Subcutaneous abdominal adipose tissue (tissue), 5 donors: ENCODE data around the gene MAP7.

Experiments
- H3K27ac ChIP-seq: one replicate; pipeline ENCODE4 v1.7.0; 2013; ENCODE audit warnings: low read depth, mild to moderate bottlenecking, inconsistent platforms, low read length, moderate library complexity
- H3K27me3 ChIP-seq, 5 donors: one replicate each; pipeline ENCODE4 v1.7.0; 2013; ENCODE audit warnings: low read length in 5 of 5, inconsistent platforms in 1 of 5; ENCODE audit not compliant: control insufficient read depth in 5 of 5, insufficient read depth in 4 of 5
- H3K36me3 ChIP-seq, 5 donors: one replicate each; pipeline ENCODE4 v1.7.0; 2013; ENCODE audit warnings: low read length in 5 of 5; ENCODE audit not compliant: control insufficient read depth in 5 of 5, insufficient read depth in 5 of 5
- H3K4me1 ChIP-seq, 5 donors: one replicate each; pipeline ENCODE4 v1.7.0; 2013; ENCODE audit warnings: low read length in 5 of 5, mild to moderate bottlenecking in 3 of 5, moderate library complexity in 1 of 5; ENCODE audit not compliant: control insufficient read depth in 5 of 5, insufficient read depth in 5 of 5
- H3K4me3 ChIP-seq, 5 donors: one replicate each; pipeline ENCODE4 v1.7.0; 2013; ENCODE audit warnings: low read length in 5 of 5, low read depth in 1 of 5
- H3K9ac ChIP-seq, 5 donors: one replicate each; pipeline ENCODE4 v1.7.0; 2013; ENCODE audit warnings: low read length in 5 of 5, mild to moderate bottlenecking in 4 of 5, moderate library complexity in 3 of 5
- H3K9me3 ChIP-seq, 5 donors: one replicate each; pipeline ENCODE4 v1.7.0; 2013; ENCODE audit warnings: low read length in 5 of 5; ENCODE audit not compliant: control insufficient read depth in 5 of 5
- donor health status: healthy.
- donor health status: healthy.
- donor health status: healthy.
- donor health status: healthy.
- donor health status: healthy.

Gene MAP7

DNA sequence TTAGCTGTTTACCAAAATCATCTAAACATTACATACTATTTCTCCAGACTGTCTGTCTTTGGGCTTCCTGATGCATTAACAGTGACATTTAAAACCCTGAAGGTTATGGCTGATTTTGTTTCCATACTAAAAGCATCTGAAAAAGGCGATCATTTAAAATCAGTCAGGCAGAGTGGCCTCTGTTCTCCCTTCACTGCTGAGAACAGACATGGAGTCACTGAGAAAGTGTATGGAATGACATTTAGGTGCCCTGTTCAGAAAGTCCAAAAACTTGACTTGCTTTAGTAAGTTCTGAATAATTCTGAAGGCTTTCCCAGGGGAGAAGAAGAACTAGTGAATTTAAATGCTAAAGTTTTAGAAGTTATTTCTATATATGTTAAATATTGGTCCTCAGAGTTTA, 83.0 kb downstream of the MAP7 start:
- Histone ChIP-seq H3K9me3 (no peaks in the 10 kb centered on the region), H3K36me3 (no peaks in the 10 kb centered on the region), H3K27me3 (no peaks in the 10 kb centered on the region), H3K9ac (no peak overlapping the region), H3K4me1 (peaks cover 0 to 8% (median 0%) of the 10 kb centered on the region in 5 donors), H3K4me3 (no peak overlapping the region), H3K27ac (no peak overlapping the region)

- Histone ChIP-seq H3K9ac (no peak overlapping the region), H3K9me3 (no peaks in the 10 kb centered on the region), H3K4me1 (peaks cover 0 to 8% (median 0%) of the 10 kb centered on the region in 5 donors), H3K36me3 (no peaks in the 10 kb centered on the region), H3K27ac (no peak overlapping the region), H3K27me3 (no peaks in the 10 kb centered on the region), H3K4me3 (no peak overlapping the region)
Observed at GRCh38 chr6:136466777-136467176, 83.4 kb downstream of the MAP7 start.

DNA sequence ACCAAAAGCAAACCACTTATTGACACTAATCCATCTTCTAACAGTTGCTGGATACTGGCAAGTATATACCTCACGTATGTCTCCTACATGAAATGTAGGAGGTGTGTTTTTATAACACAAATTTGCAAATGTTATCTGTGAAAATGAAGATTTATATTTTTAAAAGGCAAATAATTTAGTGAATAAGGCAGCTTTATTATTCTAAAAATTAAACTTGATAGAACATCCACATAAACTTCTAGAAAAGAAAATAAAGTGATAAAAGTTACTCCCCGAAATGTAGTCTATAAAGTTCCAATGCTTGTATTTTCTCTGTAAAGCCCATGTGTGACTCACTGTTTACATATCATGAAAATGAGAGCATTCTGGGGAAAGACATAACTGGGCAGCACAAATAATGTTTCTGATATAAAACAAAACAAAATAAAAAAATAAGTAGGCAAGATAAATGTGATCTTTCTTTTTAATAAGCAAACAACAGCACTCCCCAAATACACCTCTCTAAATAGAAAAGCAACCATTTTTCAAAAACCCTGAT, 84.4 kb downstream of the MAP7 start:
- Histone ChIP-seq H3K4me1 (peaks cover 0 to 8% (median 0%) of the 10 kb centered on the region in 5 donors), H3K9ac (no peak overlapping the region), H3K4me3 (no peak overlapping the region)

DNA sequence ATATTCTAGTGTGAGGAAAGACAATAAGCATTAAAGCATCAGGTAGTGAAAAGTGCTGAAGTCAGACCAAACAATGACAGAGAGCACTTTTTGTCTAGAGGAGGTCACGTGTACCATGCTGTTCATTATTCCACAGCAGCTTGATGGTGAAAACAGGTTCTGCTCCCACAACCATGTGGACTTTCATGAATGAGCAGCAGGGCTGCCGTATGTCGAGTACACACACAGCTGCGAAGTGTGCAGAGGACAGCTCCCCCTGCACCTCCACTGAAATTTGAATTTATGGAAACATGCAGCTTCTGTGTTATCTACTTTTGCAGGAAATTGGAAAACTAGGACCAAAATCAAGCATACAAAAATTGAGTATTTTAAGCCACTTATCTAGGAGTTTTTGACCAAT, 85.3 kb downstream of the MAP7 start:
- peaks cover 0 to 2% (median 0%) of the 10 kb centered on the region in 5 donors for H3K4me1 ChIP-seq
- H3K4me3 ChIP-seq, result no peak overlapping the region
- H3K9me3 ChIP-seq, result no peaks in the 10 kb centered on the region
- H3K27ac ChIP-seq, result no peak overlapping the region
- H3K27me3 ChIP-seq, result no peaks in the 10 kb centered on the region
- no peak overlapping the region for H3K9ac ChIP-seq
- no peaks in the 10 kb centered on the region for H3K36me3 ChIP-seq

More for the DNA sequence above, 84.4 kb downstream of the MAP7 start:
- Histone ChIP-seq H3K27me3 (no peaks in the 10 kb centered on the region), H3K27ac (no peak overlapping the region), H3K9me3 (no peaks in the 10 kb centered on the region), H3K36me3 (no peaks in the 10 kb centered on the region)

DNA sequence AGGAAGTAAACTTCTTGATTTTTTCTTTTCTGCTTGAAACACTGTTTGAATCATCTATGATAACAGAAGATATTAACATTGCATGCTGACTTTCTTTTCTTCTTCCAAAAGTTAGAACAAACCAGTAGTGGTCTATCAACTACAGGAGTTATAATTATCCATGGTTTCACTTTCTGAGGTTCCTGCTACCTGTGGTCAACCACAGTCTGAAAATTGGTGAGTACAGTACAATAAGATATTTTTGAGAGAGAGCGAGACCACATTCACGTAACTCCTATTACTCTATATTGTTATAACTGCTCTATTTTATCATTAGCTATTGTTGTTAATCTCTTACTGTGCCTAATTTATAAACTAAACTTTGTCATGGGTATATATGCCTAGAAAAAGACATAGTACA, 86.1 kb downstream of the MAP7 start:
- H3K27me3 ChIP-seq, result no peaks in the 10 kb centered on the region
- no peaks in the 10 kb centered on the region for H3K9me3 ChIP-seq
- no peak overlapping the region for H3K27ac ChIP-seq
- no peak overlapping the region for H3K9ac ChIP-seq
- no peaks in the 10 kb centered on the region for H3K36me3 ChIP-seq
- no peaks in the 10 kb centered on the region for H3K4me1 ChIP-seq
- no peak overlapping the region for H3K4me3 ChIP-seq

DNA sequence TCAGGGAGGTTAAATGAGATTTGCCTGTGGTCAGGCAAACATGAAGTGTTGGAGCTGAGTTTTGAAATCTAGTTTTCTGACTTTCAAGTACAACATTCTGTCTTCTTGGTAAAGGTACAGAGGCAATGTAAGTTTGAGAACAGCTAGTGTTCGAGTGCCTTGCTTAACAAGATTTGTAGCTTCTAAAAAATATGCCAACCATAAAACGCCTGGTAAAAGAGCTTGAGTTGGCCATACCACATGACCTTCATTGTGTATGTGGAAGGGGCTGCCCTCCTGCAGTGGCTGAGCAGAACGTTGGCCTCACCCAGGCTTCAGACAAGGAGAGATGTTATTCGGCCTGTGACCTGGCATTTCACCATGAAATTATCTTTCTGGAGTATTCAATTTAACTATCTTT, 86.5 kb downstream of the MAP7 start:
- no peaks in the 10 kb centered on the region for H3K4me1 ChIP-seq
- H3K4me3 ChIP-seq, result no peak overlapping the region
- H3K27me3 ChIP-seq, result no peaks in the 10 kb centered on the region
- no peak overlapping the region for H3K9ac ChIP-seq
- H3K9me3 ChIP-seq, result no peaks in the 10 kb centered on the region
- H3K27ac ChIP-seq, result no peak overlapping the region
- no peaks in the 10 kb centered on the region for H3K36me3 ChIP-seq

DNA sequence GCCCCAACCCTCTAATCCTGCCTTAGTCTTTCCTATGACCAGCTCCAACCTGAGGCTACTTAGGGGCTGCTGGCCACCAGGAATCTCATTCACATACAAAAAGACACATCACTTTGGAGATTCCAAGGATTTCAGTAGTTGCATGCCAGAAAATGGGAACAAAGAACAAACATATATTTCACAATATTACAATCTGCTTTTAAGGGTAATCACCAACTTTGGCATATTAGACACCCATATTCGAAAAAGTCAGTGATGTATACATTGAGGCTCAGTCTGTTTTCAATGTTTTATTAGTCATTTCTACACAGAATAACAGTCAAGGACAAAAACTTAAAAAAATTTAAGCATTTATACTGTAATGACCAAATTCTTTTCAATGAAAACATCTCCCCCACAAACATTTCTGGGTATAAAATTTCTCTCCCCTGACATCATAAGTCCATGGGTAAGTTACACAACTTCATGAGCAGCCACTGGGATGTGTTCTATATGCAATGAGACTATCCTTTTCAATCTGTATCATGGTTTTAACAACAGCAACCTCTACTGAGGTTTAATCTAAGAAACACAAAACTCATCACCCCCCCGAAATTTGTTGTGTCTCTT, 103.5 kb downstream of the MAP7 start:
- no peak overlapping the region for H3K9ac ChIP-seq
- no peaks in the 10 kb centered on the region for H3K27me3 ChIP-seq
- no peaks in the 10 kb centered on the region for H3K36me3 ChIP-seq
- H3K9me3 ChIP-seq, result peaks cover 0 to 5% (median 2%) of the 10 kb centered on the region in 5 donors
- no peak overlapping the region for H3K4me3 ChIP-seq
- H3K4me1 ChIP-seq, result no peaks in the 10 kb centered on the region
- no peak overlapping the region for H3K27ac ChIP-seq

GRCh38 chr6:136446145-136446544, 104.1 kb downstream of the MAP7 start:
- no peaks in the 10 kb centered on the region for H3K36me3 ChIP-seq
- no peak overlapping the region for H3K4me3 ChIP-seq
- H3K9ac ChIP-seq, result no peak overlapping the region
- H3K9me3 ChIP-seq, result peaks cover 0 to 4% (median 0%) of the 10 kb centered on the region in 5 donors
- no peaks in the 10 kb centered on the region for H3K27me3 ChIP-seq
- H3K27ac ChIP-seq, result no peak overlapping the region
- no peaks in the 10 kb centered on the region for H3K4me1 ChIP-seq

DNA sequence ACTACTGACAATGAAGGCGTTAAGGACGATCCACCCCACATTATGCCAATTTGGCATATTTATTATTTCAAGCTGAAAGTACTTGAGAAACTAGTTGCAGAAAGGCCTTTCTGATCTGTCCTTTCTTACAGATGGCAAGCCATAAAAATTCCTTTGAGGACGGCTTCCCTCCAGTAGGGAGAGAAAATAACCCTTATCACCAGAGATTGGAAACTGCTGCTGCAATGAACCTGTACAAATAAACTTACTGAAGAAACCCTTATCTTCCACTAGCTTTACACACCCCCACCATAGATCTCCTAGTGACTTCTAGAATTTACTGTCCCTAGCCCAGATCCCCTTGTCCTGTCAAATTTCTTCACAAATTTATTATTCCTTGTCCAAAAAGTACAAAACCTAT, 105.2 kb downstream of the MAP7 start:
- no peaks in the 10 kb centered on the region for H3K9me3 ChIP-seq
- H3K4me1 ChIP-seq, result no peaks in the 10 kb centered on the region
- no peak overlapping the region for H3K27ac ChIP-seq
- H3K9ac ChIP-seq, result no peak overlapping the region
- no peak overlapping the region for H3K4me3 ChIP-seq
- no peaks in the 10 kb centered on the region for H3K27me3 ChIP-seq
- H3K36me3 ChIP-seq, result no peaks in the 10 kb centered on the region

DNA sequence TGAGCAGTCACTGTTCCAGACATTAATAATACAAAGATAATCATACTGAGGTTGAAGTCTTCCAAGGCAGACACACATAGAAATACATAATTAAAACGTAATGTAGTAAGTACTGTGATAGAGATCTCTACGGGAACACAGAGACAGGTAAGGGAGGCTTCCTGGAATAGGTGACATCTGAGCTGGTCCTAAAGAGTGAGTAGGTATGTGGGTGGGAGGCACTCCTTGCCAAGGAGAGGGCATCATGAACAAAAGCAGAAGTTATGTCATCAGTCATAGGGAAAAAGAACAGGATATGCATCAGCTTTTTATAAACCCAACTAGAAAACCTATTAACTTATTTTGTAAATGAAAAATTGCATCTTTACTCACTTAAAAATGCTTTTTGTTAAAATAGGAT, 110.0 kb downstream of the MAP7 start:
- Histone ChIP-seq H3K27ac (no peak overlapping the region), H3K36me3 (no peaks in the 10 kb centered on the region), H3K4me3 (no peak overlapping the region), H3K9ac (no peak overlapping the region), H3K27me3 (no peaks in the 10 kb centered on the region), H3K9me3 (no peaks in the 10 kb centered on the region), H3K4me1 (no peaks in the 10 kb centered on the region)
